PC-3 (cell line): ENCODE measurements around the gene STAT1.

Experiments
- CTCF ChIP-seq: fragments of 300-600 bp; sonication (generic); conservative IDR thresholded peaks from 2 replicates; pipeline ENCODE4 v1.5.1; 2017; ENCODE audit warnings: antibody characterized with exemption, low read depth, mild to moderate bottlenecking, low read length
- EZH2 ChIP-seq: fragments of 300-600 bp; sonication (generic); IDR thresholded peaks from one replicate; pipeline ENCODE4 v1.6.1; 2017; ENCODE audit warnings: antibody characterized with exemption, mild to moderate bottlenecking, low read length; ENCODE audit not compliant: unreplicated experiment

DNA sequence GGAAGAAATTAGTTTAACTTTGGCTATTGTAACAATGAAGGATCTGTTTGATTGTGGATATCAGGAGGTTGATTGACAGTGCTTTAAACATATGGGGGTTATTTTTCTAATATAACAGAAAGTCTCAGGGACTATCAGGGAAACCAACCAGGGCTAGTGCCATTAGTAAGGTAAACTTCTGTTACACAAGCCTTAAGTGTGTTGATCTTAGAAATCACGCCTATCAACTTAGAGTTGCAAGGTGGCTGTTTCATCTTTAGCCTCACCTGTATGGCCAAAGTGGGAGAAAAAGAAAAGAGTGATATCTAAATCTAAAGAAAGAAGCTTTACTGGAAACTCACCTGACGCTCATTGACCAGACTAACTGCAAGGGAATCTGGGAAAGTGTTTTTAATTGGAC is 71.3 kb downstream of the STAT1 start:
- TF ChIP-seq CTCF, result no peak
- no peak for TF ChIP-seq EZH2
